Effector memory CD4-positive, alpha-beta T cell (primary cell): Measurements from ENCODE around the gene DOP1B.
"Not testable (repeated sequence)": the region's sequence is repeated elsewhere in the genome, so short reads cannot be mapped to it uniquely, and the experiment has no call there.

ENCODE experiments used
- DNase-seq, 3 donors: peaks; one replicate each; pipeline ENCODE4 v3.0.0-alpha.2; 2020
- H3K27ac ChIP-seq: 2 replicates; pipeline ENCODE4 v1.7.0; 2013; ENCODE audit warnings: mild to moderate bottlenecking, low read length, moderate library complexity; ENCODE audit not compliant: insufficient read depth, poor library complexity, severe bottlenecking
- H3K27me3 ChIP-seq: replicated peaks from 2 replicates; pipeline ENCODE4 v1.7.0; 2013; ENCODE audit warnings: mild to moderate bottlenecking, low read length; ENCODE audit not compliant: insufficient read depth, control insufficient read depth, poor library complexity, severe bottlenecking
- H3K36me3 ChIP-seq: 2 replicates; pipeline ENCODE4 v1.7.0; 2013; ENCODE audit warnings: mild to moderate bottlenecking, low read length, moderate library complexity; ENCODE audit not compliant: control insufficient read depth, insufficient read depth
- H3K4me1 ChIP-seq: 2 replicates; pipeline ENCODE4 v1.7.0; 2013; ENCODE audit warnings: low read length, mild to moderate bottlenecking; ENCODE audit not compliant: control insufficient read depth, insufficient read depth, poor library complexity, severe bottlenecking
- H3K4me3 ChIP-seq: 2 replicates; pipeline ENCODE4 v1.7.0; 2013; ENCODE audit warnings: low read length, low read depth, mild to moderate bottlenecking; ENCODE audit not compliant: insufficient read depth, poor library complexity, severe bottlenecking
- H3K9me3 ChIP-seq: 2 replicates; pipeline ENCODE4 v1.7.0; 2013; ENCODE audit warnings: mild to moderate bottlenecking, low read length, moderate library complexity; ENCODE audit not compliant: control insufficient read depth

DOP1B gene

GRCh38 chr21:36125512-36126207 lies 31.0 kb upstream of the DOP1B start:
- Histone ChIP-seq H3K36me3 (no peaks in the 10 kb centered on the region), H3K4me1 (peaks cover 3% of the 10 kb centered on the region), H3K27ac (no peak overlapping the region), H3K27me3 (no peaks in the 10 kb centered on the region), H3K9me3 (no peaks in the 10 kb centered on the region), H3K4me3 (no peak overlapping the region)
- peak in 1 of 3 donors; percentile 38 for DNase-seq

GRCh38 chr21:36126208-36126565 lies 30.4 kb upstream of the DOP1B start:
- H3K27me3 ChIP-seq: no peaks in the 10 kb centered on the region
- H3K27ac ChIP-seq: no peak overlapping the region
- H3K4me3 ChIP-seq: no peak overlapping the region
- H3K4me1 ChIP-seq: peaks cover 6% of the 10 kb centered on the region
- no peaks in the 10 kb centered on the region for H3K36me3 ChIP-seq
- DNase-seq: no peak
- H3K9me3 ChIP-seq: no peaks in the 10 kb centered on the region

- H3K27me3 ChIP-seq: no peaks in the 10 kb centered on the region
- no peaks in the 10 kb centered on the region for H3K36me3 ChIP-seq
- no peaks in the 10 kb centered on the region for H3K9me3 ChIP-seq
- DNase-seq: no peak
- H3K4me1 ChIP-seq: peaks cover 6% of the 10 kb centered on the region
- no peak overlapping the region for H3K27ac ChIP-seq
- no peak overlapping the region for H3K4me3 ChIP-seq
These were observed 30.0 kb upstream of the DOP1B start for GRCh38 chr21:36126621-36127110.

GRCh38 chr21:36127250-36127904 lies 29.2 kb upstream of the DOP1B start:
- Histone ChIP-seq H3K36me3 (no peaks in the 10 kb centered on the region), H3K27me3 (no peaks in the 10 kb centered on the region)
- DNase-seq: no peak

GRCh38 chr21:36127977-36128376 lies 28.6 kb upstream of the DOP1B start:
- Histone ChIP-seq H3K27ac (no peak overlapping the region), H3K27me3 (no peaks in the 10 kb centered on the region), H3K4me3 (no peak overlapping the region), H3K36me3 (no peaks in the 10 kb centered on the region), H3K4me1 (peaks cover 6% of the 10 kb centered on the region), H3K9me3 (no peaks in the 10 kb centered on the region)
- no peak for DNase-seq

More at GRCh38 chr21:36127250-36127904, 29.2 kb upstream of the DOP1B start:
- Histone ChIP-seq H3K4me3 (no peak overlapping the region), H3K9me3 (no peaks in the 10 kb centered on the region), H3K4me1 (peaks cover 6% of the 10 kb centered on the region), H3K27ac (no peak overlapping the region)

GRCh38 chr21:36129219-36129618 lies 27.4 kb upstream of the DOP1B start:
- Histone ChIP-seq H3K9me3 (no peaks in the 10 kb centered on the region), H3K27ac (no peak overlapping the region), H3K36me3 (no peaks in the 10 kb centered on the region), H3K4me3 (no peak overlapping the region), H3K27me3 (no peaks in the 10 kb centered on the region), H3K4me1 (peaks cover 6% of the 10 kb centered on the region)
- DNase-seq: no peak

GRCh38 chr21:36130414-36130762 lies 26.2 kb upstream of the DOP1B start:
- H3K4me3 ChIP-seq: peak overlapping the region; percentile 13
- H3K36me3 ChIP-seq, DNase-seq, H3K27me3 ChIP-seq, H3K27ac ChIP-seq, H3K9me3 ChIP-seq, H3K4me1 ChIP-seq: not testable (repeated sequence)

- H3K27me3 ChIP-seq, H3K27ac ChIP-seq, H3K9me3 ChIP-seq, DNase-seq, H3K4me1 ChIP-seq, H3K36me3 ChIP-seq: not testable (repeated sequence)
- peak overlapping the region; percentile 13 for H3K4me3 ChIP-seq
These were observed 25.8 kb upstream of the DOP1B start for GRCh38 chr21:36130839-36131238.

- Histone ChIP-seq H3K4me3 (no peak overlapping the region), H3K9me3 (no peaks in the 10 kb centered on the region), H3K36me3 (no peaks in the 10 kb centered on the region), H3K27me3 (no peaks in the 10 kb centered on the region), H3K4me1 (peaks cover 15% of the 10 kb centered on the region), H3K27ac (no peak overlapping the region)
- no peak for DNase-seq
These were observed 23.9 kb upstream of the DOP1B start for GRCh38 chr21:36132696-36133095.

- Histone ChIP-seq H3K27ac (peak within 1 kb of the TSS; percentile 61), H3K9me3 (no peaks in the 10 kb centered on the region), H3K36me3 (no peaks in the 10 kb centered on the region), H3K4me3 (peak within 1 kb of the TSS; percentile 77), H3K27me3 (no peaks in the 10 kb centered on the region), H3K4me1 (peaks cover 15% of the 10 kb centered on the region)
- DNase-seq: peak in 1 of 3 donors; percentile 21
These were observed 21.7 kb upstream of the DOP1B start, which contains the start of gene CBR3 for GRCh38 chr21:36134803-36135390. Gene CBR3 (plus strand): TSS chr21:36135079. CDS start chr21:36135193, 114 bp downstream.
